ENCODE results near the gene PPP2R5D. TPM values are rescaled to one million over a fixed set of nuclear protein-coding genes. Genes with fewer than 3 reads are reported as not detected.

PPP2R5D gene
- total and polyA plus RNA-seq, 2 of the 4 experiments (the other 2 are of a cell fraction): 55.6 to 68.8 TPM

DNA sequence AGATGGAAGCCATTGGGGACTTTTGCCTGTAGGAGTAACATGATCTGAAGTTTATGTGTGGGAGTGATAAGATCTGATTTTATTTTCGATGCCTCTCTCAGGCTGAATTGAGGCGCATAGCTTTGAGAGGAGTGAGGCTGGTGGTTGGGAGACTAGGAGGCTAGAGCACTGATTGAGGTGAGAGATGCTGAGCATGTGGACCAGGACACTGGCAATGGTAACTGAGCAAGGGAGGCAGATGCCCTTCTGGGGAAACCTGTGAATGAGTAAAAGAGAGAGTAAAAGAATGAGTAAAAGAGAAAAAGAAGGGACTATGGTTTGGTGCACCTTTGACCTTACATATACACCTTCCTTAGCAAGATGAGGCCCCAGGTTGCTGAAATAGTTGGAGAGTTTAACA lies 40.1 kb downstream of the PPP2R5D start:
- Histone ChIP-seq H4K20me1 (ENCODE audit: insufficient read depth, low read length) (peaks cover 17% of the 10 kb centered on the region), H3K23ac (ENCODE audit: low read depth, low read length) (peak overlapping the region; percentile 32; the same call in 1 of the 2 replicates), H2BK15ac (ENCODE audit: low read depth, low read length) (no peak overlapping the region), H3K27me3 (ENCODE audit: control insufficient read depth, insufficient read depth, low read length) (no peaks in the 10 kb centered on the region), H3K36me3 (ENCODE audit: control insufficient read depth, insufficient read depth, low read length) (peaks cover 53% of the 10 kb centered on the region), H4K5ac (ENCODE audit: low read depth, low read length) (no peak overlapping the region), H3K4me2 (ENCODE audit: low read depth, low read length) (no peak overlapping the region), H3K9me3 (ENCODE audit: control insufficient read depth, insufficient read depth, low read length) (no peaks in the 10 kb centered on the region), H3K27ac (ENCODE audit: insufficient read depth, low read length) (no peak overlapping the region), H2BK20ac (ENCODE audit: low read depth, low read length) (no peak overlapping the region), H2AFZ (replicated peaks; ENCODE audit: low read length, poor library complexity) (no peak overlapping the region), H2AK5ac (ENCODE audit: low read depth, low read length) (no peak overlapping the region), H3K9me1 (ENCODE audit: insufficient read depth, low read length) (0 out of 2 replicates have a peak, but pooled peaks cover 4% of the 10 kb centered on the region), H3K4me1 (ENCODE audit: control insufficient read depth, insufficient read depth, low read length) (peaks cover 9% of the 10 kb centered on the region), H3K56ac (ENCODE audit: extremely low read depth, insufficient read depth, low read length) (no peak overlapping the region), H2AK9ac (replicated peaks; ENCODE audit: low read depth, low read length, poor library complexity) (no peak overlapping the region), H3K14ac (replicated peaks; ENCODE audit: low read depth, low read length) (no peak overlapping the region), H4K91ac (ENCODE audit: insufficient read depth, low read depth, low read length) (no peak overlapping the region), H4K8ac (ENCODE audit: low read depth in 2 of 2, low read length in 2 of 2) (peak overlapping the region in 1 of 2 experiments; percentile 11; a peak in 1 of 4 replicates), H2BK5ac (ENCODE audit: low read depth, low read length, poor library complexity, severe bottlenecking) (no peak overlapping the region), H3K9ac (ENCODE audit: low read depth, low read length) (no peak overlapping the region), H2BK120ac (ENCODE audit: low read depth, low read length) (no peak overlapping the region), H3K4me3 (ENCODE audit: insufficient read depth, low read depth, low read length) (no peak overlapping the region), H3K18ac (ENCODE audit: low read depth, low read length) (no peak overlapping the region), H3K4ac (ENCODE audit: low read depth, low read length) (no peak overlapping the region), H3K79me1 (ENCODE audit: low read depth in 1 of 2, low read length in 2 of 2) (peaks cover 29 to 58% of the 10 kb centered on the region in 2 experiments)
- 100% methylated on average over 1 of the region's 2 CpGs; no CpG with 5 or more reads in 1 of the 2 experiments for whole genome bisulfite sequencing, 2 experiments (ENCODE audit: extremely low coverage in 2 of 2, insufficient read length in 1 of 2)
- BruUV-seq (replicated peaks): no TSS peak
- CTCF ChIA-PET: interaction anchor here (1.2 kb wide), 1 partner anchor 23 kb away, joined by 3 read pairs; no protein-coding TSS in a partner anchor
- POLR2A ChIA-PET (ENCODE audit: unreplicated experiment): no interaction called here
- DNase-seq (no peak), ATAC-seq (ENCODE audit: low read depth) (no peak)
- dilution Hi-C loops (cut with HindIII; ENCODE audit: low sequenced_read_pairs, unreplicated experiment) (no loop called here), in situ Hi-C loops (cut with MboI; ENCODE audit: low sequenced_read_pairs) (no loop called here), intact Hi-C loops (cut with micrococcal nuclease) (no loop called here)
- TF ChIP-seq RCOR1 (IDR thresholded peaks at IDR 0.05; ENCODE audit: insufficient replicate concordance, low read length): no peak
- no peak for TF ChIP-seq NFE2L2 (IDR thresholded peaks at IDR 0.05; ENCODE audit: low read depth, low read length)
- no peak for TF ChIP-seq FOS (IDR thresholded peaks at IDR 0.05; ENCODE audit: low read depth, low read length)
- TF ChIP-seq CHD1 (IDR thresholded peaks at IDR 0.05; ENCODE audit: low read depth, low read length): no peak
- TF ChIP-seq CTCF (conservative IDR thresholded peaks at IDR 0.05; ENCODE audit: low read depth, low read length): no peak
- TF ChIP-seq RFX5 (IDR thresholded peaks at IDR 0.05; ENCODE audit: low read depth, low read length): no peak
- no peak for TF ChIP-seq MAFK (IDR thresholded peaks at IDR 0.05; ENCODE audit: low read depth, low read length)
- TF ChIP-seq MAZ (IDR thresholded peaks at IDR 0.05; ENCODE audit: borderline replicate concordance, low read depth, low read length): no peak
- no peak for TF ChIP-seq POLR2A (IDR thresholded peaks at IDR 0.05; ENCODE audit: low read depth, low read length)
- TF ChIP-seq ELK1 (IDR thresholded peaks at IDR 0.05; ENCODE audit: borderline replicate concordance, low read depth, low read length): no peak
- TF ChIP-seq, protein P1, sequence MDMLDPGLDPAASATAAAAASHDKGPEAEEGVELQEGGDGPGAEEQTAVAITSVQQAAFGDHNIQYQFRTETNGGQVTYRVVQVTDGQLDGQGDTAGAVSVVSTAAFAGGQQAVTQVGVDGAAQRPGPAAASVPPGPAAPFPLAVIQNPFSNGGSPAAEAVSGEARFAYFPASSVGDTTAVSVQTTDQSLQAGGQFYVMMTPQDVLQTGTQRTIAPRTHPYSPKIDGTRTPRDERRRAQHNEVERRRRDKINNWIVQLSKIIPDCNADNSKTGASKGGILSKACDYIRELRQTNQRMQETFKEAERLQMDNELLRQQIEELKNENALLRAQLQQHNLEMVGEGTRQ (IDR thresholded peaks at IDR 0.05; ENCODE audit: low read depth, low read length): no peak
- TF ChIP-seq BHLHE40 (IDR thresholded peaks at IDR 0.05; ENCODE audit: low read depth, low read length): no peak
- no peak for TF ChIP-seq CEBPB (IDR thresholded peaks at IDR 0.05; ENCODE audit: low read depth, low read length)
- no peak for TF ChIP-seq MXI1 (IDR thresholded peaks at IDR 0.05; ENCODE audit: borderline replicate concordance, low read depth, low read length)
- TF ChIP-seq SMC3 (IDR thresholded peaks at IDR 0.05; ENCODE audit: low read depth, low read length): no peak
- TF ChIP-seq RAD21 (IDR thresholded peaks at IDR 0.05; ENCODE audit: low read length): no peak

Measured in IMR-90 (cell line).